Parathyroid adenoma (tissue), 2 donors: Measurements from ENCODE around the gene MMS22L.

Experiments
- H2AFZ ChIP-seq: fragments of 300-600 bp; sonication (generic); one replicate; pipeline ENCODE4 v1.7.0; 2017; ENCODE audit warnings: antibody characterized with exemption, mild to moderate bottlenecking
- H3K27ac ChIP-seq: fragments of 300-600 bp; sonication (generic); one replicate; pipeline ENCODE4 v1.7.0; 2017
- H3K27me3 ChIP-seq: fragments of 300-600 bp; sonication (generic); one replicate; pipeline ENCODE4 v1.7.0; 2017; ENCODE audit warnings: low read length; ENCODE audit not compliant: control insufficient read depth, insufficient read depth
- H3K36me3 ChIP-seq: fragments of 300-600 bp; sonication (generic); one replicate; pipeline ENCODE4 v1.7.0; 2017; ENCODE audit warnings: low read length; ENCODE audit not compliant: control insufficient read depth, insufficient read depth
- H3K4me1 ChIP-seq: fragments of 300-600 bp; sonication (generic); one replicate; pipeline ENCODE4 v1.7.0; 2017; ENCODE audit warnings: control low read depth
- H3K4me2 ChIP-seq: fragments of 300-600 bp; sonication (generic); one replicate; pipeline ENCODE4 v1.7.0; 2017; ENCODE audit warnings: low read length
- H3K4me3 ChIP-seq: fragments of 300-600 bp; sonication (generic); one replicate; pipeline ENCODE4 v1.7.0; 2017; ENCODE audit warnings: low read depth, low read length
- H3K79me2 ChIP-seq: fragments of 300-600 bp; sonication (generic); one replicate; pipeline ENCODE4 v1.7.0; 2017; ENCODE audit warnings: control low read depth
- H3K9ac ChIP-seq: fragments of 300-600 bp; sonication (generic); one replicate; pipeline ENCODE4 v1.7.0; 2017; ENCODE audit warnings: mild to moderate bottlenecking
- H3K9me3 ChIP-seq: fragments of 300-600 bp; sonication (generic); one replicate; pipeline ENCODE4 v1.7.0; 2017; ENCODE audit warnings: low read length; ENCODE audit not compliant: control insufficient read depth
- TF ChIP-seq, protein P1 (sequence below): fragments of 300-600 bp; sonication (generic); IDR thresholded peaks from one replicate; pipeline ENCODE4 v1.7.0; 2017; ENCODE audit warnings: antibody characterized with exemption, mild to moderate bottlenecking
- donor health status: primary hyperparathyroidism.

MMS22L gene

DNA sequence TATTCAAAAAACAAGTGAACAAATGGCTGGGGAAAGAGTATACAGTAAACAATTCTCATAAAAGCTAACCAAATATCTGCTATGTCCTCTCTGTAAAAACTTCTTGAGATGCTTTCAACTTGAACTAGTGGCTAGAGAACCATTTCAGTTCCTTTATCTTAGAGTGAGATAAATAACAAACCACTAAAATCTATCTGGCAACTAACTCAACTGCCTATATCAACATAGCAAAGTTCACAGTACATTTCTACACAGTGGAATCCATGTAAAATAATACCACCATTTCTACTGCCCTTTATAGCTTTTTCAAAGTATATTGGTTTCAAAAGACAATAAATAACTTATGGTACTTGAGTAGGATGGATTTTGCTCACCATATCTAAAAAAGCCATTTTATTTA lies 95.1 kb downstream of the MMS22L start:
- H3K9ac ChIP-seq = no peak overlapping the region

DNA sequence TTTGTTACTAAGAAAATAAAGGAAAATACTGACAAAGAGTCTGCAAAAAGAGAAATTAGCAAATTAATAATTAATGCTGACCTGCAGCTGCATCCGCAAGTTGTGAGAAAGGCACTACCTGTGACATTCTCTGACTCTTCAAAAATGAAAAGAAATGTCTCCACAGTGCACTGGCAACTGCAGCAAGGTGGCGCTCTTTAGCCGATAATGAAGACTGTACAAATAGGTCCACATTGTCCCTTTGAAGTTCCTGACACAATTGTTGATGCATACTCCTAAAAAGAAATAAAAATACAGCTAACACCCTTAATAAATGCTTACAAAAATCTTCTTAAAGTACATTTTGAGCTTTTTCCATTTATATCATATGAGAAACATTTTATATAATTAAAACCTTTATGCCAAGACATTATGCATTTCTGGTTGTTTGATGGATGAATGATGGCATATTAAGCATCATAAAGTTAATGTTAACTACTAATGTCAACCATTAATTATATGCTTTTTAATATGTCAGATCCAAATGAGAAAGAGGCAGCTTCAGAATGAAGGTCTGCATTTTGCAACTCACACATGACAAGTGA lies 96.5 kb downstream of the MMS22L start:
- Histone ChIP-seq H3K27me3 (no peaks in the 10 kb centered on the region), H3K4me1 (no peaks in the 10 kb centered on the region), H3K27ac (no peak overlapping the region), H3K9me3 (no peaks in the 10 kb centered on the region), H3K36me3 (no peaks in the 10 kb centered on the region), H3K4me3 (no peak overlapping the region), H3K9ac (no peak overlapping the region), H2AFZ (no peak overlapping the region), H3K79me2 (no peaks in the 10 kb centered on the region), H3K4me2 (no peak overlapping the region)
- TF ChIP-seq, protein P1, sequence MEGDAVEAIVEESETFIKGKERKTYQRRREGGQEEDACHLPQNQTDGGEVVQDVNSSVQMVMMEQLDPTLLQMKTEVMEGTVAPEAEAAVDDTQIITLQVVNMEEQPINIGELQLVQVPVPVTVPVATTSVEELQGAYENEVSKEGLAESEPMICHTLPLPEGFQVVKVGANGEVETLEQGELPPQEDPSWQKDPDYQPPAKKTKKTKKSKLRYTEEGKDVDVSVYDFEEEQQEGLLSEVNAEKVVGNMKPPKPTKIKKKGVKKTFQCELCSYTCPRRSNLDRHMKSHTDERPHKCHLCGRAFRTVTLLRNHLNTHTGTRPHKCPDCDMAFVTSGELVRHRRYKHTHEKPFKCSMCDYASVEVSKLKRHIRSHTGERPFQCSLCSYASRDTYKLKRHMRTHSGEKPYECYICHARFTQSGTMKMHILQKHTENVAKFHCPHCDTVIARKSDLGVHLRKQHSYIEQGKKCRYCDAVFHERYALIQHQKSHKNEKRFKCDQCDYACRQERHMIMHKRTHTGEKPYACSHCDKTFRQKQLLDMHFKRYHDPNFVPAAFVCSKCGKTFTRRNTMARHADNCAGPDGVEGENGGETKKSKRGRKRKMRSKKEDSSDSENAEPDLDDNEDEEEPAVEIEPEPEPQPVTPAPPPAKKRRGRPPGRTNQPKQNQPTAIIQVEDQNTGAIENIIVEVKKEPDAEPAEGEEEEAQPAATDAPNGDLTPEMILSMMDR = peak; percentile 78

More for the DNA sequence above, 95.1 kb downstream of the MMS22L start:
- Histone ChIP-seq H3K27me3 (no peaks in the 10 kb centered on the region), H3K79me2 (no peaks in the 10 kb centered on the region), H3K36me3 (no peaks in the 10 kb centered on the region), H2AFZ (no peak overlapping the region), H3K4me2 (no peak overlapping the region), H3K9me3 (no peaks in the 10 kb centered on the region), H3K4me1 (no peaks in the 10 kb centered on the region), H3K4me3 (no peak overlapping the region), H3K27ac (no peak overlapping the region)
- TF ChIP-seq, protein P1 = no peak

DNA sequence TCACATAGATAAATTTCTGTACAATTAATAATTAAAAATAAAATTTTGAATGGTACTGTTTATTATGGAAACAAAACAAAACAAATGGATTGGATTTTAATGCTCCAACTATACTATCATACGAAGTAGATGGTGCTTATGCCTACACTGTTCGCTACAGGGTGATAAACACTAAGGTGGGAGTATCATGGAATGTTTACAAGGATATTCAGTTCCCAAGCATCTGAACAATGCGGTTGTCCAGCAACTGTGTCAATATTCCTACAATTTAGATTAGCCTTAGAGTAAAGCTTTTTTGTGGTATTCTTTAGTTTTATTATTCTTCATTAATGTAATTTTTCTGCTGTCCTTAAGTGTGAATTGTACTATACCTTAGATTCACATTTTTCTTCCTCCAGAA lies 105.1 kb downstream of the MMS22L start:
- H3K9me3 ChIP-seq = no peaks in the 10 kb centered on the region
- no peak overlapping the region for H3K9ac ChIP-seq
- H3K27ac ChIP-seq = no peak overlapping the region
- H3K4me2 ChIP-seq = no peak overlapping the region
- H2AFZ ChIP-seq = no peak overlapping the region
- H3K4me1 ChIP-seq = no peaks in the 10 kb centered on the region
- H3K4me3 ChIP-seq = no peak overlapping the region
- TF ChIP-seq, protein P1 = no peak
- H3K27me3 ChIP-seq = no peaks in the 10 kb centered on the region
- H3K79me2 ChIP-seq = no peaks in the 10 kb centered on the region
- no peaks in the 10 kb centered on the region for H3K36me3 ChIP-seq

DNA sequence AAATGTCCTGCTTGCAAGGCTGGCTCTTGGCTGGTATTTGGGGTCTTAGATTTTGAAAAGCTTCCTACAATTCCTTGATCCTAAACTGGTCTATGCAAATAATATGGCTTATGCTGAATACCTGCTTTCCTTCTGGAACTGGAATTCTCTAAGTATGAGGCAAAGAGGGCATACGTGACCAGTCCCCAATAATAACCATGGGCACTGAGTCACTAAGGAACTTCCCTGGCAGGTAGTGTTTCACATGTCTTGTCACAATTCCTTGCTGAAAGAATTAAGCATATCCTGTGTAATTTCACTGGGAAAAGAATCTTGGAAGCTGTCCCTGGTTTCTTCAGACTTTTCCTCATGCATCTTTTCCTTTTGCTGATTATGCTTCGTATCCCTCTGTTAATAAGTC lies 106.5 kb downstream of the MMS22L start:
- Histone ChIP-seq H3K4me2 (no peak overlapping the region), H3K9ac (no peak overlapping the region), H3K4me3 (no peak overlapping the region), H3K9me3 (no peaks in the 10 kb centered on the region), H3K27ac (no peak overlapping the region), H3K27me3 (no peaks in the 10 kb centered on the region), H3K4me1 (no peaks in the 10 kb centered on the region), H3K79me2 (no peaks in the 10 kb centered on the region), H2AFZ (no peak overlapping the region), H3K36me3 (no peaks in the 10 kb centered on the region)
- TF ChIP-seq, protein P1 = no peak

DNA sequence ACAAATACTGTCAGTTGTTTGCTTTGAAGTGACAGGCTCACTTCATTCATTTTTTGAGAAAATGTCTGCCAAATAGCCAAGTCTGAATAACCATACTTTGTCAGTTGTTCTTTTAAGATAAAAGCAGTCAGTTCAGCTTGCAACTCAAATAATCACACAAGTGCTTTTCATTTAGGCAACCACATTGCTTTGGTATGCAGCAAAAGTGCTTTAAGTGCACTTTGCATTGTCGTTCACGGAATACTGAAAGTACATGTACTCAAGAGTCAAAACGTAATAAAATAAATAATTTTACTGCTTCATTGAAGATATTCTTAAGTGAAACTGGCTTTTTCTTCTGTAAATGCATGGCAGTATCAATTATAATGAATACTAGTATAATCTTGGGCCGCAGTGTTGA lies 107.2 kb downstream of the MMS22L start:
- no peaks in the 10 kb centered on the region for H3K9me3 ChIP-seq
- H3K27ac ChIP-seq = no peak overlapping the region
- no peaks in the 10 kb centered on the region for H3K36me3 ChIP-seq
- no peak overlapping the region for H3K9ac ChIP-seq
- H3K27me3 ChIP-seq = no peaks in the 10 kb centered on the region
- H3K4me3 ChIP-seq = no peak overlapping the region
- no peaks in the 10 kb centered on the region for H3K4me1 ChIP-seq
- H3K79me2 ChIP-seq = no peaks in the 10 kb centered on the region
- H2AFZ ChIP-seq = no peak overlapping the region
- no peak overlapping the region for H3K4me2 ChIP-seq
- TF ChIP-seq, protein P1 = no peak
